Esophagus muscularis mucosa (tissue), 4 donors: ENCODE measurements around the gene VPS13D. TPM values are rescaled to one million over a fixed set of nuclear protein-coding genes. Genes with fewer than 3 reads are reported as not detected.
A peak's percentile ranks its signal among the peaks of the same experiment; 100 is the strongest.

ENCODE experiments used
- DNase-seq: peaks from one replicate; pipeline ENCODE4 v3.0.0-alpha.2; 2017; ENCODE audit errors: extremely low spot score
- H3K27ac ChIP-seq, 4 donors: fragments of 200-600 bp; sonication (generic); replicated peaks in 1 of 4; 1 replicate in 3 of 4; 2 replicates in 1 of 4; pipeline ENCODE4 v1.5.1; 2016 to 2019; ENCODE audit warnings: mild to moderate bottlenecking in 1 of 4
- H3K27me3 ChIP-seq, 4 donors: fragments of 200-600 bp; sonication (generic); one replicate each; pipeline versions ENCODE4 v1.5.1 to v1.6.0; 2016 to 2019
- H3K36me3 ChIP-seq, 4 donors: fragments of 200-600 bp; sonication (generic); one replicate each; pipeline ENCODE4 v1.5.1; 2016 to 2019
- H3K4me1 ChIP-seq, 4 donors: fragments of 200-600 bp; sonication (generic); one replicate each; pipeline ENCODE4 v1.5.1; 2016 to 2019
- H3K4me3 ChIP-seq, 4 donors: fragments of 200-600 bp; sonication (generic); 1 replicate in 2 of 4; 2 replicates in 2 of 4; pipeline ENCODE4 v1.5.1; 2016 to 2019; ENCODE audit warnings: mild to moderate bottlenecking in 4 of 4, moderate library complexity in 1 of 4
- H3K9me3 ChIP-seq, 4 donors: fragments of 200-600 bp; sonication (generic); 1 replicate in 3 of 4; 2 replicates in 1 of 4; pipeline ENCODE4 v1.5.1; 2016 to 2019
- CTCF ChIP-seq, 3 experiments: fragments of 200-600 bp in 2 of 3; fragments of 450-650 bp in 1 of 3; sonication (generic) in 2 of 3; IDR thresholded peaks; one replicate each; pipeline ENCODE4 v1.5.1; 2017 to 2019; ENCODE audit warnings: antibody characterized with exemption in 3 of 3, mild to moderate bottlenecking in 2 of 3, moderate library complexity in 1 of 3
- EP300 ChIP-seq: sonication (generic); formaldehyde crosslinking; IDR thresholded peaks from one replicate; pipeline ENCODE4 v1.6.1; 2017; ENCODE audit warnings: antibody characterized with exemption
- POLR2A ChIP-seq: fragments of 450-650 bp; IDR thresholded peaks from one replicate; pipeline ENCODE4 v1.6.1; 2017; ENCODE audit warnings: antibody characterized with exemption, moderate library complexity, mild to moderate bottlenecking, low read depth
- POLR2AphosphoS5 ChIP-seq, 2 donors: sonication (generic); formaldehyde crosslinking; IDR thresholded peaks; one replicate each; pipeline ENCODE4 v1.6.1; 2017; ENCODE audit warnings: antibody characterized with exemption in 2 of 2
- WGBS: methylation state at CpG from one replicate; pipeline ENCODE4 v1.1.5; 2018; 5-methylcytosine and 5-hydroxymethylcytosine counted together
- intact Hi-C: fragments of 100-400 bp; cut with DNase I; formaldehyde crosslinking; loops from one replicate; pipeline ENCODE4 v1.15.1; 2023
- total RNA-seq, 4 donors: library from RNA; depleted of rRNA; stranded (reverse); fragments of >200 nt; gene quantifications; one replicate each; pipeline versions ENCODE4 v1.1.0 to v1.2.1, GENCODE V29; 2016

The VPS13D gene
- total RNA-seq, 4 donors from 2014 or later, result 67.8 to 93.3 (median 85.4) TPM

- Histone ChIP-seq H3K27ac (peak overlapping the region; percentile 87 to 94 (median 90)), H3K4me3 (peak overlapping the region; percentile 78 to 100 (median 98)), H3K36me3 (peaks cover 4 to 17% (median 13%) of the 10 kb centered on the region in 4 donors), H3K9me3 (no peaks in the 10 kb centered on the region), H3K27me3 (no peaks in the 10 kb centered on the region), H3K4me1 (peaks cover 15 to 24% (median 22%) of the 10 kb centered on the region in 4 donors)
- WGBS, result 1% methylated on average over 25 of the region's 36 CpGs
- TF ChIP-seq POLR2A, result no peak
- TF ChIP-seq CTCF (IDR thresholded peaks at IDR 0.05), result no peak
- TF ChIP-seq POLR2AphosphoS5 (IDR thresholded peaks at IDR 0.05), result peak; percentile 32 to 56
- TF ChIP-seq EP300, result no peak
- intact Hi-C loops, result no loop called here
- no peak for DNase-seq
These were observed 882 bp downstream of the VPS13D start for GRCh38 chr1:12230549-12231275.

GRCh38 chr1:12231276-12231595 is 1.4 kb downstream of the VPS13D start:
- peak overlapping the region; percentile 87 to 94 (median 90) for H3K27ac ChIP-seq
- H3K9me3 ChIP-seq, result no peaks in the 10 kb centered on the region
- H3K36me3 ChIP-seq, result peaks cover 8 to 22% (median 18%) of the 10 kb centered on the region in 4 donors
- peaks cover 15 to 26% (median 23%) of the 10 kb centered on the region in 4 donors for H3K4me1 ChIP-seq
- peak overlapping the region; percentile 78 to 100 (median 98) for H3K4me3 ChIP-seq
- no peak for DNase-seq
- no peaks in the 10 kb centered on the region for H3K27me3 ChIP-seq
- WGBS, result 23% methylated on average over 4 of the region's 4 CpGs
- TF ChIP-seq CTCF (IDR thresholded peaks at IDR 0.05) (no peak), POLR2A (no peak), EP300 (no peak), POLR2AphosphoS5 (IDR thresholded peaks at IDR 0.05) (no peak)
- intact Hi-C loops, result no loop called here

GRCh38 chr1:12232221-12232620 is 2.4 kb downstream of the VPS13D start:
- no peak for TF ChIP-seq POLR2AphosphoS5 (IDR thresholded peaks at IDR 0.05)
- TF ChIP-seq POLR2A, result no peak
- no peak for TF ChIP-seq EP300
- no peak for TF ChIP-seq CTCF (IDR thresholded peaks at IDR 0.05)
- Histone ChIP-seq H3K4me3 (no peak overlapping the region), H3K27ac (peak overlapping the region in 1 of 4 donors; percentile 87), H3K27me3 (no peaks in the 10 kb centered on the region), H3K36me3 (peaks cover 8 to 29% (median 23%) of the 10 kb centered on the region in 4 donors), H3K9me3 (no peaks in the 10 kb centered on the region), H3K4me1 (peaks cover 15 to 26% (median 23%) of the 10 kb centered on the region in 4 donors)
- no peak for DNase-seq
- WGBS, result 79% methylated on average over 2 of the region's 2 CpGs
- intact Hi-C loops, result no loop called here

GRCh38 chr1:12244078-12244477 is 14.2 kb downstream of the VPS13D start:
- Histone ChIP-seq H3K27me3 (no peaks in the 10 kb centered on the region), H3K4me3 (no peak overlapping the region), H3K9me3 (no peaks in the 10 kb centered on the region), H3K27ac (no peak overlapping the region), H3K36me3 (peaks cover 38 to 91% (median 69%) of the 10 kb centered on the region in 4 donors), H3K4me1 (no peaks in the 10 kb centered on the region)
- intact Hi-C loops, result no loop called here
- no peak for DNase-seq
- TF ChIP-seq CTCF (IDR thresholded peaks at IDR 0.05) (peak in 1 of 3 experiments; percentile 30), EP300 (no peak), POLR2A (no peak), POLR2AphosphoS5 (IDR thresholded peaks at IDR 0.05) (no peak)
- 67% methylated on average over 2 of the region's 2 CpGs for WGBS

GRCh38 chr1:12244585-12244984 is 14.8 kb downstream of the VPS13D start:
- H3K4me1 ChIP-seq, result no peaks in the 10 kb centered on the region
- H3K27me3 ChIP-seq, result no peaks in the 10 kb centered on the region
- H3K36me3 ChIP-seq, result peaks cover 43 to 93% (median 74%) of the 10 kb centered on the region in 4 donors
- H3K9me3 ChIP-seq, result no peaks in the 10 kb centered on the region
- DNase-seq, result no peak
- intact Hi-C loops, result no loop called here
- TF ChIP-seq CTCF (IDR thresholded peaks at IDR 0.05), result no peak
- TF ChIP-seq POLR2A, result no peak
- no peak for TF ChIP-seq POLR2AphosphoS5 (IDR thresholded peaks at IDR 0.05)
- 89% methylated on average over 5 of the region's 5 CpGs for WGBS
- H3K4me3 ChIP-seq, result no peak overlapping the region
- H3K27ac ChIP-seq, result no peak overlapping the region
